Measurements from ENCODE around the gene HIPK4.
"Not testable (repeated sequence)": the region's sequence is repeated elsewhere in the genome, so short reads cannot be mapped to it uniquely, and the experiment has no call there.

The HIPK4 gene

DNA sequence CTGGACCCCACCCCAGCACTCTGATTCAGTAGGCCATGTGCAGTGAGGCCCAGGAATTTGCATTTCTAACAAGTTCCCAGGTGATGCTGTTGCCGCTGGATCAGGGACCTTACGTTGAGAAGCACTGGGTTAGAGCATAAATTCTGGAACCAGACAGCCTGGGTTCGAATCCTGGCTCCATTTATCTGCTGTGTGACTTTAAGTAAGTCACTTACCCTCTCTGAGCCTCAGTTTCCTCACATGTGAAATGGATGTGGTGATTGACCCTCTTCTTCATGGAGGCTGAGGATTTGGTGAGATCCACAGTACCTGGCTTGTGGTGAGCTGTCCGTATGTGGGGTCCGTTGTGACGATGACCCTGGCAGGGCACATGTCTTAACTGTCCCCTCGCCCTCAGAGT, 15.9 kb downstream of the HIPK4 start:
- TF ChIP-seq, protein P1, sequence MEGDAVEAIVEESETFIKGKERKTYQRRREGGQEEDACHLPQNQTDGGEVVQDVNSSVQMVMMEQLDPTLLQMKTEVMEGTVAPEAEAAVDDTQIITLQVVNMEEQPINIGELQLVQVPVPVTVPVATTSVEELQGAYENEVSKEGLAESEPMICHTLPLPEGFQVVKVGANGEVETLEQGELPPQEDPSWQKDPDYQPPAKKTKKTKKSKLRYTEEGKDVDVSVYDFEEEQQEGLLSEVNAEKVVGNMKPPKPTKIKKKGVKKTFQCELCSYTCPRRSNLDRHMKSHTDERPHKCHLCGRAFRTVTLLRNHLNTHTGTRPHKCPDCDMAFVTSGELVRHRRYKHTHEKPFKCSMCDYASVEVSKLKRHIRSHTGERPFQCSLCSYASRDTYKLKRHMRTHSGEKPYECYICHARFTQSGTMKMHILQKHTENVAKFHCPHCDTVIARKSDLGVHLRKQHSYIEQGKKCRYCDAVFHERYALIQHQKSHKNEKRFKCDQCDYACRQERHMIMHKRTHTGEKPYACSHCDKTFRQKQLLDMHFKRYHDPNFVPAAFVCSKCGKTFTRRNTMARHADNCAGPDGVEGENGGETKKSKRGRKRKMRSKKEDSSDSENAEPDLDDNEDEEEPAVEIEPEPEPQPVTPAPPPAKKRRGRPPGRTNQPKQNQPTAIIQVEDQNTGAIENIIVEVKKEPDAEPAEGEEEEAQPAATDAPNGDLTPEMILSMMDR (IDR thresholded peaks at IDR 0.05; ENCODE audit: low read depth, low read length), result no peak
- in situ Hi-C loops (cut with HindIII; ENCODE audit: low sequenced_read_pairs), result no loop called here

GRCh38 chr19:40371802-40372122, 18.2 kb downstream of the HIPK4 start:
- DNase-seq (ENCODE audit: low read depth, low spot score), result no peak

More for the DNA sequence above, 15.9 kb downstream of the HIPK4 start:
- no peak for DNase-seq (ENCODE audit: low read depth, low spot score)
- no peak overlapping the region for H3K4me3 ChIP-seq (ENCODE audit: low read depth, low read length)

GRCh38 chr19:40370997-40371801, 18.8 kb downstream of the HIPK4 start:
- DNase-seq (ENCODE audit: low read depth, low spot score), result no peak
- in situ Hi-C loops (cut with HindIII; ENCODE audit: low sequenced_read_pairs), result no loop called here
- TF ChIP-seq, protein P1 (IDR thresholded peaks at IDR 0.05; ENCODE audit: low read depth, low read length), result no peak
- no peak overlapping the region for H3K4me3 ChIP-seq (ENCODE audit: low read depth, low read length)

More at GRCh38 chr19:40371802-40372122, 18.2 kb downstream of the HIPK4 start:
- in situ Hi-C loops (cut with HindIII; ENCODE audit: low sequenced_read_pairs), result no loop called here
- no peak overlapping the region for H3K4me3 ChIP-seq (ENCODE audit: low read depth, low read length)
- TF ChIP-seq, protein P1 (IDR thresholded peaks at IDR 0.05; ENCODE audit: low read depth, low read length), result no peak

GRCh38 chr19:40370253-40370652, 19.7 kb downstream of the HIPK4 start:
- H3K4me3 ChIP-seq (ENCODE audit: low read depth, low read length); in situ Hi-C loops (cut with HindIII; ENCODE audit: low sequenced_read_pairs); DNase-seq (ENCODE audit: low read depth, low spot score): not testable (repeated sequence)

DNA sequence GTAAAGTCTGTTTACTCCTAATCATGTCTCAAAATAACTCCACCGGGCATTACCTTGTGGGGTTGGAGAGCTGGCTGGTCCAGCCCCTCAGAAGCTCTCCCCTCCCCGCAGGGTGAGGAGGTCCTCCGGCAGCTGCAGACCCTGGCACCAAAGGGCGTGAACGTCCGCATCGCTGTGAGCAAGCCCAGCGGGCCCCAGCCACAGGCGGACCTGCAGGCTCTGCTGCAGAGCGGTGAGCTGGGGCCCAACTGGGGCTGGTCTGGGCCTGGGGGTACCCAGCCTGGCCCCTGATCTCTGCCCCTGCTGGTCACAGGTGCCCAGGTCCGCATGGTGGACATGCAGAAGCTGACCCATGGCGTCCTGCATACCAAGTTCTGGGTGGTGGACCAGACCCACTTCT, 20.2 kb downstream of the HIPK4 start:
- TF ChIP-seq, protein P1 (IDR thresholded peaks at IDR 0.05; ENCODE audit: low read depth, low read length), result no peak
- in situ Hi-C loops (cut with HindIII; ENCODE audit: low sequenced_read_pairs), result no loop called here
- no peak overlapping the region for H3K4me3 ChIP-seq (ENCODE audit: low read depth, low read length)
- no peak for DNase-seq (ENCODE audit: low read depth, low spot score)

DNA sequence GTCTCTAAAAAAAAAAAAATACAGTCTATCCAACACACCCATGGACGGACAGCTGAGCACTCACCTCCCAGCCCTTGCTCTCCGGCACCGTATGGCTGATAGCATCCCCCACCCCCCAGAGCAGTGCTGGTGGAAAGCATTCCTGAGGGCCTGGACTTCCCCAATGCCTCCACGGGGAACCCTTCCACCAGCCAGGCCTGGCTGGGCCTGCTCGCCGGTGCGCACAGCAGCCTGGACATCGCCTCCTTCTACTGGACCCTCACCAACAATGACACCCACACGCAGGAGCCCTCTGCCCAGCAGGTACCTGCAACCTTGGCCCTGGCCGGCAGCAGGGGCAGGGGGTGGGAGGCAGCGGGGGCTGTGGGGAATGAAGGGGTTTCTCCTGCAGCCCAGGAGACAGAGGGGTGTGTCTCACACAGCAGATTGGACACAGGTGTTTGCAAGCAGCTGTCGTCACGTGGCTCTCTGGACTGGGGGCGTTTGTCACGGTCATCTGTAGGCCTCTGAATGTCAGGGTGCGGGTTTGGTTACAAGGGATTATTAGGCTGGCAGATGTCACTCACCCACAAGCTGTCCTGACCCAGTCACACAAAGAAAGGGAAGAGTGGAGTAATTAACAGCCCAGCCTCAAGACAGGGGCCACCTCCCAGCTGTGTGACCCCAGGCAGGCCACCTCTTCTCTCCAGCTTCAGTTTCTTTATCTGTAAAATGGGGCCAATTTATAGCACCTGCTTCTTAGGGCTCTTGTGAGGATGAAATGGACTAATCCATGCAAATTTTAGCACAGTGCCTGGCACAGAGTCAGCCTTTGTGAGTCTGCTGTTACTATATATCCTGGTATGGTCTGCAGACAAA, 22.2 kb downstream of the HIPK4 start:
- TF ChIP-seq, protein P1 (IDR thresholded peaks at IDR 0.05; ENCODE audit: low read depth, low read length), result no peak
- no peak overlapping the region for H3K4me3 ChIP-seq (ENCODE audit: low read depth, low read length)
- no peak for DNase-seq (ENCODE audit: low read depth, low spot score)
- in situ Hi-C loops (cut with HindIII; ENCODE audit: low sequenced_read_pairs), result no loop called here
